ENCODE measurements around the gene ROR1.
"Not testable (repeated sequence)": the region's sequence is repeated elsewhere in the genome, so short reads cannot be mapped to it uniquely, and the experiment has no call there.

ROR1 gene

DNA sequence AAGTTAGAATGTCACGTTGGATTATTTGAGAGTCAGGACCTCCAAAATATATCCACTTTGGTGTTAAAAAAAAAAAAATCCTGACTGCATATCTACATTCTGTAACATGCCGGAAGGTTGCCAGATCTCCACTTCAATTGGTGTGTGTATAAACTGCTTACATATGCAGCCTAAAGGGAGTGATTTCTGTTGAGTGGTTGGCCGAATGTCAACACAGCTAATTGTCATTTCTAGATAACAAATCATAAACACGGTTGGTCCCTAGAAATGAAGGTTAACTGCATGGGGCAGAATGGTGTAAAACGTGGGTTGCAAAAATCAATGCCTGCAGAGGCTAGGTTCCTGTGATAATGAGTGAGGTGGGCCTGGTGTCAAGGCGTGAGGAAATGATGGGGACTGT is 15.0 kb upstream of the ROR1 start:
- DNase-seq (ENCODE audit: low read depth in 2 of 2), result no peak

DNA sequence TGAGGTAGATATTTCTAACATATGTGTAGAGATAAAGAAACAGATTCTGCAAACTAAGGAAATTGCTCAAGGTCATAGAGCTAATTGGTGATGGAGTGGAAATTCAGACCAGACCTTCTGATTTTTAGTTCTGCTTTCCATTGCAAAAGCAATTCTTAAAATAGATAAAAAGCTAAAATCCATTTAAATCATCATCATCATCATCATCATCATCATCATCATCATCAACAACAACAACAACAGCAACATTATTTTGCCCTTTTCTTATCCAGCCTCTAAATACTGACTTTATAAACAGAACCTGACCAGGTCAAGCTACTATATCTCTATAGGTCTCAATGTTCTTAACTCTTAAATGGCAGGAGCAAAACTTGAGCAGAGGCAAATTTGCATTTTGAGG is 14.0 kb upstream of the ROR1 start:
- DNase-seq (ENCODE audit: low read depth in 2 of 2), result no peak

DNA sequence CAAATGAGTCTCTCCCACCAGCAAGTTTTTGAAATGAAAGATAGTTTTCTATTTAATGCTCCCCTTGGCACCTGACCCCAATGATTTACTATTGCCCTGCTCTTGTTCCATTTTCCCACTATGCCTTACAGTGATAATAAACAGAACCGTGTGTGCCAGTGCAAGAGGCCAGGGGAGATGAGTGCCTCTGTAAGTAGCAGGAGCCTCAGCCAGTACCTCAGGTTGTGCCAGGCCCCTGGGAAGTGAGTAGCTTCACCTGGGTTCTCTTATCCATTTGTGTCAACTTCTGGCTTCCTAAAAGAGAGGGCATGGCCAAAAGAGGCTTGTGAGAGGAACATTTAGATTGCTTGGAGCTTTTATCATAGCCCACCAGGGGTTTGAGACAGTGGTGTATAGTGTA is 3.4 kb upstream of the ROR1 start:
- no peak for DNase-seq (ENCODE audit: low read depth in 2 of 2)

DNA sequence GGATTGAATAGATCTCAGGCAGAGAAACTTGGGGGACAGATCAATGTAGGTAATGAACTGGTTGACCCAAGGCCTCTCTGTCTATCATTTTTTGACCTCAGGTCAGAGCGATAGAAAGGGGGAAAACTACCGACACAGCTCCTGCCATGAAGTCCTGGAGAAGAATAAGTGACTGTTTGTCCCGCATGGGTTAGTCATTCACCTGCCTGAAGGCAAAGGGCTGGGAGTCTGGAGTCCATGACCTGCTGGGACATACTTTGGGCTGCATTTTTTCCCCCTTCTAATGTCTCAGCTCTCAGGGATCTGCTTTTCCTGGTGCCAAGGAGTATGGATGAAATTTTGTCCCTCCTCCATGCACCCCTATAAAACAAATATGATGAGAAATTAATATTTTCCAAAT is 1.6 kb upstream of the ROR1 start:
- DNase-seq (ENCODE audit: low read depth in 2 of 2), result no peak

DNA sequence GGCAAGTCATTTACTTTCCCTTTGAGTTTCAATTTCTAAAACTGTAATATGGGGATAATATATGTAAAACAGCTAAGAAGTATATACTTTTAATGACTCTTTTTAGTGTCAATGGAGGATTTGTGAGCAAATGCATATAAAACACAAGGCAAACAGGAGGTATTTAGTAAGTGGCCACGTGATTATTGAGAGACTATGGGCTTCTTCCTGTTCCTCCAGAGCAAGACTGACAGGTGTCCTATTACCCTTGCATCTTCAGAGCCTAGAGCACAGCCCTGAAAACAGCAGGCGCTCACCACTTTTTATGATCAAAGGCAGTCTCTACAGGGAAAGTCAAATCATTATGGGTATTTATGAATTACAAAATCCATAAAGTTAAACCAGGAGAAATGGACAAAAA is 941 bp upstream of the ROR1 start:
- no peak for DNase-seq (ENCODE audit: low read depth in 2 of 2)

DNA sequence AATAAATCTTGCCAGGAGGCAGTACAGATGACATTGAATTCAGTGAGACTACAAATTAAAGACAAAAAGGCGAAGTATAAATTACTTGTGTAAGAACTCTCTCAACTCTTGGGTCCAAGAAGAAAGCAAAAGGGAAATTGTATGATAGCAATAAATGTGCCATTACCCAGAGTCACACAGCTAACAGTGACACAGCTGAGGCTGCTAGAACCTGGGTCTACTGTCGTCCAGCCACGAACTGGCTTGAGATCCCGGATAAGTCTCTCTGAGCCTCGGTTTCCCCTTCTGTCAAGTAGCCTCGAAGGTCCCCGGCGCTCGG is 362 bp upstream of the ROR1 start:
- DNase-seq (ENCODE audit: low read depth in 2 of 2), result no peak

DNA sequence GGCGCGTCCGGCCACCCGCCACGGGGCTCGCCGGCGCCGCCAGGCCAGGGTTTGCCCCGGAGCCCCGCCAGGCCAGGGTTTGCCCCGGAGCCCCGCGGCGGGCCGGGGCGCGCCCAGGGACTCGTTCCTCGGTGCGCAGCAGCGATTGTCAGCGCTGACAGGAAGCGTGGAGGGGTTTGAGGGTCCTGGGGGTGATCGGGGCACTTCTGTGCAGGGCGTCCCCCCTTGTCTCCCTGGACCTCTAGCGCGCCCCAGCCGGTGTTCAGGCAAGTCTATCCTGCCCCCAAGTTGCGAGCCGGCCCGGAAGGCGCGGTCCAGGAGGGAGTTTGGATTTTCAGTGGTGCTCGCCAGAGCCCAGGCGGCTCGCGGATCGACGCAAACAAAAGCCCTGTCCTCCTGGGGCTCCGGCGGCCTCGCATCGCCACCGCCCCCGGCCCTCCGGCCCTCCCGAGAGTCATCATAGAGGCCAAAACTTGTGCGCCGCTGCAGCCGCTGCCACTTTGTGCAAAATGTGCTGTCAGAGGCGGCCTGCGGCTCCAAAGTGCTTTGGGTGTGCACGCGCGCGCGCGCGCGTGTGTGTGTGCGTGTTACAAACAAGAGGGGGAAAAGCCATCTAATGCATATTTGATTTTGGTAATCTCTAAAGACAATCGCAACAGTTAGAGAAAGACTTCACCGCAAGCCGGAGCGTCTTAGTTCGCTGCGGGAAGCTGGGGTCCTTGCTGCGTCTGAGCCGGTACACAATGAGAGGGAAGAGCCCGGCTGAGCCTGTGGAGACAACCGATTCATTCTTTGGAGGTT is 1.0 kb downstream of the ROR1 start:
- no peak for DNase-seq (ENCODE audit: low read depth in 2 of 2)

DNA sequence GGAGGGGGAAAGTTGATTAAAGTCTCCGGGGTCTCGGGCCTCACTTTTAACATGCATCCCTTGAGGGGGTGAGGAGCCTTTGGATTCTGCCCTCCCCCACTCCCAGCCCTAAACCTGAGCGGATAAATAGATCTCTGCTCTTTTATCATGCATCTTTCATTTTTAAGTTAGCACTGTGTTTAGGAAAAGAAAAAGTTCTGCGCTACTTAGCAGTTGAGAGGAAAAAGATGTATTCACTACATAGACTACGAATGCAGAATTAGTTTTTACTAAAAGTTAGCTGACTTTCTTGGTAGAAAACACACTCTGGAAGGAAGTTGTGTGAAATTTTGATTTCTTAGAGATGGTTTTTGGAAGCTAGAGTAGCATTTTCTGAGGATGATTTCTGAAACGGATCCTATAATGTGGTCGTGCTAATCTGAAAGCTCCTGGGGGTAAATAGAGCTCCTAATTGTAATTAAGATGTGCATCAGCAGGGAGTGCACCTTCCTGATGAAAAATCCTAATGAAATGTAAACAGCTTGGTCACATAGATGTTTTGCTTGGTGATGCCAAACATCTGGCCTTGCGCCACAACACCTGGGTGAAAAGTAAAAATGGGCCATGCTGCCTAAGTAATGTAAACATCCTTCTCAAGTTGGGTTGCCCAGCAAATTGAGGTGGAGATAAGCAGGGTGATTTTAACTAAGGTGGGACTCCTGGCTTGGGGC is 1.8 kb downstream of the ROR1 start:
- no peak for DNase-seq (ENCODE audit: low read depth in 2 of 2)

DNA sequence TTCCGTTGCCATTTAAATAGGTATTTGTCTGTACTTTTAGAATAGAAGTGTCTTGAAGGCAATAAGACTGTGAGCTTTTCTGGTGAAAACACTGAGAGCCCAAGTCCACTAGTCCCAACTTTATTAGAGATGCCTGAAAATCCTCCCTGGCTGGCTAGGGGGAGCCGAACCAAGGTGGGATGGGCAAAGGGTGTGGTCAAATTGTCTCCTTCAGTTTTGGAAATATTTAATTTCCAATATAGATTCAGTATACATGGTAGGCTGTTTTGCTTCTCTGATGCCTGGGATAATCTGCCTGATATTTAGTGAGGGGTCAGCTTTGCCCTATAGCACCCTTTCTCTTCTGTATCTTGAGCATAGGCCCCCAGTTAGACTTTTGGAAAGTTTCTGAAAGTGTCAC is 3.5 kb downstream of the ROR1 start:
- DNase-seq (ENCODE audit: low read depth in 2 of 2), result no peak

DNA sequence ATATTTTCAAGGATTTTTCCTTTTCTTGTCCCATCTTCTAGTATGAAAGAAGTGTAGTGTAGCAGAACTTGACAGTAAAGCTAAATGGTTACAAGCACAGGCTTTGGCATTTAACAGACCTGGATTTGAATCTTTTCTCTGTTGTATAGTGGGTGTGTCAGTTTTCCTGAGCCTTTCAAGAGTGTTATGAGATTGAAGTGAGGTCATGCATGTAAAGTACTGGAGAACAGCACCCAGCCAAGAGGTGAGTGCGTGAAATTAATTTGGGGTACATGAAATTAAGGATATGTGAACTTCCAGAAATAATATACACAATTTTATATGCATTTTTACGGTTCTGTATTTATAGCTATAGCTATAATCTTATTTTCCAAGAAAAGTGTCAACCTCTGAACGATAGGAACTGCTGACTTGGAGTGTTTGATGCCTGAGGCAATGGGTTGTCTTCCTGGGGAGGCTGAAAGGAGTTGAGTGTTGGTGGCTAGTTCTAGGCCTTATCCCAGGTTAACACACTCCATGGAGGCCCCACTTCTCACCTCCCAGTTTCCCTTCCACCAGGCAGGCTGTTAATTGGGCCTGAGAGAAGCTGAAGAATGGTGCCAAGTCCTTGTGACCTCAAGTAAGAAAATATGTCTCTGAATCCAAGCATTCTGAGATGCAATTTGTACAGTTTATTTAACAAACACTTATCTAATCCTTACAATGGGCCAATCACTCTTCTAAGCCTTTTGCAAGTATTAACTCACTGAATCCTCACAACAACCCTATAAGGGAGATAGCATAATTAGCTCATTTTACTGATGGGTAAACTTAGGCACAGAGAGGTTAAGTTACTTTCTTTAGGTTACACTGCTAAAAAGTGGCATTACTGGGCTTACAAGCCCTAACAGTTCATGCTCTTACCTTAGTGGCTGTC is 4.4 kb downstream of the ROR1 start:
- DNase-seq (ENCODE audit: low read depth in 2 of 2), result no peak

DNA sequence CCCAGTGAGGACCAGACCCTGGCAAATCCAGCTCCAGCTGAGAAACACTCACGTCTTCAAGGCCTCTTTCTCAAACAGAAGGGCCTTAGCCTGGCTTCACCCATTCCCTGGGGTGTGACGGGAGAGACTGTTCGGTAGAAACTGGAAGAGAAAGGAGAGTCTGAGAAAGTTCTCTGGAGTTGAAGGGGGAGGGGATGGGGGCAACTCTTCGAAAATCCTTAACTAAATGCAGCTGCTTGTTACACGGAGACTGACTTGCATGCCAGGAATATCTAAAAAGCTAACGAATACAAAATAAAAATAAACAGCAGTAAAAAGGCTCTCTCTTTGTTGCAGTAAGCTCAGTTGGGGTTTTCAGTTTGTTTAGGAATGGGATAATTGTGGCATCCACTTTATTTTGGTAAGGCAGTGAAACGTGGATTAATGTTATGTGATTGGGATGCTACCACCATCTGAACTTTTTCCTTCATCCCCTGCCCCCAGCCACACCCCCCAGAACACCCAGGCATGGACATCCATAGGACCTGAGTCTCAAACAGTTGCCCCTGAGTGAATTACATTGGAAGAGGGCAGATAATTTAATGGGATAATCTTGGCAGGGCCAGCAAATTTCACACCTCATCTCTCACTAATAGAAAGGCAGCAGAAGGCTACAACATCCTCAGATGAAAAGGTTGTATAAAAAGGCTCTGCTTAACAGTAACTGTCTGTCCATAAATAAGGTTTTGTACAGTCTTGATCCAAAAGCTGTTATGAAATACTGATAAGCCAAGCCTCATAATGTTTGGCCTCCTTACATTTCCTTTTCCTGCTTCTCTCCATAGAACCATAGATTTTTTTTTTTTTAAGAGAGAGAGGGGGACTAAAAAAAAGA is 5.8 kb downstream of the ROR1 start:
- no peak for DNase-seq (ENCODE audit: low read depth in 2 of 2)

DNA sequence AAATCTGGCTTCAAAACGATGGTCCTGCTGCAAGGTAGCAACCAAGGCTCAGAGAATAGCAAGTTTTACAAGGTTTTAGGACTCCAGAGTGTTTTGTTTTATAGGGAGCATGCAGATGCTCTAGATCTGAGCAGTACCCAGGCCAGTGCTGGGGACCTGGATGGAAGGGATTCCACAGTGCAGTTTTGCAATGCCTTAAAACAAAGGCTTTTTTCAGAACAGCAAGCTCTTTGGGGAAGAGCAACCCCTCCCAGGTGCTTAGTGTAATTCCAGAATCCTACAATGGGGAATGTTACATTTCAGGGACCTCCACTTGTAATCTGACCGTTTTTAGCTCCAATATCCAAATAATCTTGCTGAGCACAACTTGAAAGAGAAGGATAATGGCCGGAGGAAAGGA is 6.7 kb downstream of the ROR1 start:
- DNase-seq (ENCODE audit: low read depth in 2 of 2), result no peak

DNA sequence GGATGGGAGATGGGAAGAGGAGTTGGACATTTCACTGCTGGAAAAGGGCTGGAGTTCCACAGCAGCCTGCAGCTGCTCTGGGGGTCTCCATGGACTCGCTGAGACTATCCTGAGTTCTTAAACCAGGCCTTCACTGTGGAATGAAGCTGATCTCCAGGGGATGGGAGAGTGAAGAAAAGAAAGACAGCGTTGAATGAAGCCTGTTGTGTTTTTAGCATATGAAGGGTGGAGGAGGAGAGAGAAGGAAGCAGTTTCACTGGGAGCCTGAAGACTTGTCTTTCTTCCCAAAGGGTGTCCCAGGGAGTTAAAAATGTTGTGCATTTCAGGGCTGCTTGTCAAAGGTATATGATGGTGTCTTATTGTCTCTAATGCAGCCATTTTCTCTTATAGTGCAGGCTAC is 9.2 kb downstream of the ROR1 start:
- DNase-seq (ENCODE audit: low read depth in 2 of 2), result no peak

DNA sequence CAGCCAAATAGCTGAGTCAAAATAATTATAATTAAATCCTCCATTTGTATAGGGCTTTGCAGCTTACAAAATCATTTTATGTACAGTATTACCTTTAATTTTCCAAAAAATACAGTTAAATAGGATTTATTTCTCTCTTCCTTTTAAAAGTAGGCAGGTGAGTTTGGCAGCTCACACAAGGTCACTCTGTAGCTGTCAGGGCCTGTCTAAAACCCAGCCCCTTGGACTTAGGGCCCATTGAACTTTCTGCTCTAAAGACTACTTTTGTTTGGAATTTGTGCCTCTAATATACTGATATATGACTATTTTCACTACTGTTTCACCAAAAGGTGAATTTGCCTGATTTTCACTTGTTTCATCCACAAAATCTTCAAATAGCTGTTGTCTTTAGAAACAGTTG is 10.3 kb downstream of the ROR1 start:
- no peak for DNase-seq (ENCODE audit: low read depth in 2 of 2)

DNA sequence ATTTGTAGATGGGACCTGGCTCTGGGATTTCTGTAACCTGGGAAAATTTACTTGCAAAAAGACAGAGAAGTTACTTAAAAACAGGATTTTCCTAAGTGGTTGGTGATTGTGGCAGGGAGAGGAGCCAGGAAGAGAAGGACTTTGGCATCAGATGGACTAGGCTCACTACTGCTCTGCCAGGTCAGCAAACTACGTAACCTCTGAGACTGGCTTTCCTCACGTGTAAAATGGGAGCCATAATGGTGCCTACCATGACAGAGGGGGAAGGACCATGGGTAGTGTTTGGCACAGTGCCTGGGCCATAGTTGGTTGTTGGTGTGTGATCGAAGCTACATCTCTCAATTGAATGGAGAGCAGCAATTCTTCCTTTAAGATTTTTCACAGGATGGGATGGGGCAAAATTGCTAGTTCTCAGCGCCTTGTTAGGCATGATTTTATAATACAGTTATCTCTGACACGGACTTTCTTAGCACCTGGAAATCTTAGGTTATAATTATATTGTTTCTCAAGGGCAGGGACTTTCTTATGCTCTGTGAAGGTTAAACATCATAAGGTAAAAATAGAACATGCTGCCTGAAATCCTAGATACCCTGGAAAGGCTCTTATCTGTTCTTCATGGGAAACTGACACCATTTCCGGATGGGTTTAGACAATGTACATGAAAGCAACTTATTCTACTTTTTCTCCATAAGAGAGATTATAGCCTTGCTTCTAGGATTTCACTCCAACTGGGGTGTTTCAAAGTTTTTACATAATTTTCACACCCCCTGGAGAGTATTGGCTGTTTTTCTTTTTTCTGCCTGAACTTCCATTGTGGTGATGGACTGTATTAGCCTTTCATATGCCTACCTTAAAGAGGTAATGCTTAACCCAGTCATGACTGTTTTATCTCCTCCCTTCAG is 10.9 kb downstream of the ROR1 start:
- no peak for DNase-seq (ENCODE audit: low read depth in 2 of 2)

DNA sequence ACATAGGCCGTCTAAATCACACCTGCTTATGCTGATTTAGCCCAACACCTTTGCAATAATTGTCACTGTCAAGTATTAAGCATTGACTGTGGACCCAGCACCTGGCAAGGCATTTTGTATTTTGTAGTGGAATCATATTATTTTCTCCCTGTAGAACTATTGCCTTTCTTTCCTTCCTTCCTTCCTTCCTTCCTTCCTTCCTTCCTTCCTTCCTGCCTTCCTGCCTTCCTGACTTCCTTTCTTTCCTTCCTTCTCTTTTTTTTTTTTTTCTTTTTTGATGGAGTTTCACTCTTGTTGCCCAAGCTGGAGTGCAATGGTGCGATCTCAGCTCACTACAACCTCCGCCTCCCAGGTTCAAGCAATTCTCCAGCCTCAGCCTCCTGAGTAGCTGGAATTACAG is 13.5 kb downstream of the ROR1 start:
- not testable (repeated sequence) for DNase-seq (ENCODE audit: low read depth in 2 of 2)

DNA sequence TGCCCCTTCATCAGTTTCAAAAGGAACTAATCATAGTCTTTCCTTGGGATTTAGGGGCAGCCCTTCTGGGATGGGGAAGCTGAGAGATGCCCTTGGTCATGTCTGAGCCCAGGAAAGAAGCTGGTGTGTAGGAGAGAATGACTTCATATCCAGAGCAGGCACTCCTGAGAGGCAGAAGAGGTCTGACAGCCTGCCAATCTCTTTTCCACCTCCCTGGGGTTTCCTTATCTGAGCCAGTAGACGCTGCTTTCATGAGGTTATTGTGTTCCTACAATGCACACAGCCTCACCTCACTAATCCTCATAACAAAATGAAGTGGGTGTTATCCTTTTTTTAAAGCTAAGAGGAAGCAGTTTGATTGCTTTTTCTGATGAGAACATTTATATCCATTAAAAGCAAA is 14.1 kb downstream of the ROR1 start:
- no peak for DNase-seq (ENCODE audit: low read depth in 2 of 2)

DNA sequence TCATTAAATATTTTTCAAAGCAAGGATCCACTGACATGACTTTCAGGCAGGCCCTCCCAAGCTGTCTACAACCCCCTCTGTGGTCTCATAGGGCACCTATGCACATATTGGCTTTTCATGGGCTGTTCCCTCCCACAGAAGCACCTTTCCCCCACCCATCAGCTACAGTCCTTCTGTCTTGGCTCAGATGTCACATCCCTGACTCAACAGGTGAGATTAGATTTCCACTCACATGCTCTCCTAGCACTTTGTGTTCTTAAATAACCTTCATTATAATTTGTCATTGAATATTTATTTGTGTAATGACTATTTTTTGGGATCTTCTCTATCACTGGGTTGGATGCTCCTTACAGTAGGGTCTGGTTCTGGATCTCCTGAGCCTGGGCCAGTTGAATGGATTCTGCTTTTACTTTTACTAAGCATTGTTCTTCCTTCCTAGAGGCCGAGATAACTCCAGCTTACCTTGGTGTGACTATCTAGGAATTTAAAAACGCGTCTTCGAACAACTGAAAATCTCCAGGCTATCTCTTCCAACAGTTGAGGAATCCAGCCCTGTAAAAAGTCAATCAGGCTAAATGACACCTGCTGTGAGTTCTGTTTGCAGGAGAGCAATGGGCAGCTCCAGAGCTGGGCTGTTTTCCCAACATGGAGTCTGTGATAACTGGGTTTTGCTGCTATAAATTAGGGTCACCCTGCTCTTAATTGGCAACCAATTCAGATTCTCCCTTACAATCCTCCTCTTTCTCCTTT is 16.2 kb downstream of the ROR1 start:
- no peak for DNase-seq (ENCODE audit: low read depth in 2 of 2)

DNA sequence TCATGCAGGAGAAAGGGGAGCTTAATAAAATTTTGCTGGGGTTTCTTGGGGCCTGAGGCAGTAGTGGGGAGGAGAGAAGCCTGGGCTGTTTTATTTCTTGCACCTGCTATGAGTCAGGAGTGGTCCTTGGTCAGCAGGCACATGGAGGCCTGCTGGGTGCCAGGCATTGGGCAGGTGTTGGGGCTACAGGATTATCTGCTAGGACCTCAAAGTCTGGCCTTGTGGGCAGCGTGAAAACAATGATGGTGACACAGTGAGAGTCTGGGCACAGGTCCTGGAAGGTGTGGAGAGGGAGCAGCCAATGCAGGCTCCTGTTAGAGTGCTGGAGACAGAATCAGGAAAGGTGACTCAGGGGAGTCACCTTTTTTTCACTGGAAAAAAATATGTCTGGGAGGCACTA is 17.2 kb downstream of the ROR1 start:
- no peak for DNase-seq (ENCODE audit: low read depth in 2 of 2)

DNA sequence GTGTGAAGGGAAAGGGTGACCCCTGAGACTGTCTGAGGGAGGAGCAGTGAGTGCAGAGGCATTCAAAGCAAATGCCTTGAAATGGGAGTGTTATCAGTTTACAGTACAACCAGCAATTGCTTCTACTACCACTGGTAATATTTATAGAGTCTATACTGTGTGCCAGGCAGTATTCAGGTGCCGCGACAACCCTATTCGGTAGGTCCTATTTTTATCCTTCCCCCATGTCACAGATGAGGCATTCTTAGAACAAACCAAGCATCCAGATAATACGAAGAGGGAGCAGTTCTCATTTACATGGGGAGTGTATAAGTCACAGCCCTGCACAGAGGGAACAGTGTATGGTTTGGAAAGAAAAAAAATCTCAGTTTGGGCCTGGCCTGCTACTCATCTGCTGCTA is 18.3 kb downstream of the ROR1 start:
- no peak for DNase-seq (ENCODE audit: low read depth in 2 of 2)

Measured in activated CD4-positive, alpha-beta T cell treated with anti-CD3 and anti-CD28 coated beads for 24 hours (primary cell).